Adrenal gland (tissue), 5 donors: ENCODE measurements around the gene SV2C.

Experiments used
- CTCF ChIP-seq, 6 experiments: fragments of 450-650 bp in 4 of 6; fragments of 200-600 bp in 2 of 6; sonication (generic) in 1 of 6; IDR thresholded peaks; 1 replicate in 5 of 6; 2 replicates in 1 of 6; pipeline versions ENCODE4 v1.5.1 to v1.8.0; 2016 to 2021; ENCODE audit warnings: antibody characterized with exemption in 6 of 6, mild to moderate bottlenecking in 2 of 6, moderate library complexity in 1 of 6
- POLR2A ChIP-seq, 2 donors: fragments of 450-650 bp; IDR thresholded peaks; one replicate each; pipeline ENCODE4 v1.6.1; 2017; ENCODE audit warnings: antibody characterized with exemption in 2 of 2, mild to moderate bottlenecking in 2 of 2, moderate library complexity in 1 of 2
- donor health status: DM: no; HTN: no; CAD: no.

DNA sequence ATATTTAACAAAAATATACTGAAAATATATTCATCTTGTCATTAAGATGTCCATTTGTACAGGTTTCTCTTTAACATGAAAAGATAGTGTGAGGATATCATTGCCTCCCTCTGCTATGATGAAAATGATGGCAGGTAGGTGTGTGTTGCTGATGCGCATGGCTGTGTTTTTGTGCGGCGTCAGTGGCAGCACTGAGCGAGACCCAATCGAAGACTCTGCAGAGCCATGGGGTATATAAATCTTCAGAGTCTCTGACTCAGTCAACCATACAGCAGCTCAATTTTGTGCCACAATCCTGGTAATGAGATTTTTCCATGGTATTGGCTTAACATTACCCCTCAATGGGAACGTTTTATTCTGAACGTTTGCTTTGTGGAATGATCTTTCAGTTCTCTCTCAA, 166.4 kb downstream of the SV2C start:
- no peak for TF ChIP-seq CTCF (IDR thresholded peaks at IDR 0.05)
- TF ChIP-seq POLR2A (IDR thresholded peaks at IDR 0.05), result no peak
